ENCODE results near the gene WDR64. TPM values are rescaled to one million over a fixed set of nuclear protein-coding genes. Genes with fewer than 3 reads are reported as not detected.
A peak's percentile ranks its signal among the peaks of the same experiment; 100 is the strongest.

The WDR64 gene
- total and polyA plus RNA-seq, 2 of the 13 experiments (the other 11 are each of a cell fraction or from before 2014, with no cell fraction given), result not detected

GRCh38 chr1:241640149-241640866, 11.8 kb upstream of the WDR64 start, which contains the start of the genes CHML and OPN3 (continued):
- TF ChIP-seq RXRA (CRISPR knock-in tag; IDR thresholded peaks at IDR 0.05), result peak; percentile 41; the same call in 1 of the 2 replicates
- TF ChIP-seq ZNF670 (CRISPR knock-in tag; IDR thresholded peaks at IDR 0.05; ENCODE audit: borderline replicate concordance), result peak; percentile 61; the same call in 1 of the 2 replicates
- peak; percentile 61 for TF ChIP-seq TAF1 (CRISPR knock-in tag; IDR thresholded peaks at IDR 0.05)
- no peak for TF ChIP-seq POLR2AphosphoS2 (IDR thresholded peaks at IDR 0.05; ENCODE audit: low read depth, low read length)
- TF ChIP-seq ZNF362 (CRISPR knock-in tag; IDR thresholded peaks at IDR 0.05; ENCODE audit: borderline replicate concordance), result no peak
- TF ChIP-seq ZNF503 (CRISPR knock-in tag; IDR thresholded peaks at IDR 0.05), result peak; percentile 68; the same call in 1 of the 2 replicates
- TF ChIP-seq TGIF2 (CRISPR knock-in tag; IDR thresholded peaks at IDR 0.05), result no peak
- TF ChIP-seq SRSF1 (optimal IDR thresholded peaks at IDR 0.05; ENCODE audit: low read depth, low read length), result no peak
- peak; percentile 90 for TF ChIP-seq ZNF687 (CRISPR knock-in tag; IDR thresholded peaks at IDR 0.05)
- TF ChIP-seq, protein P1, sequence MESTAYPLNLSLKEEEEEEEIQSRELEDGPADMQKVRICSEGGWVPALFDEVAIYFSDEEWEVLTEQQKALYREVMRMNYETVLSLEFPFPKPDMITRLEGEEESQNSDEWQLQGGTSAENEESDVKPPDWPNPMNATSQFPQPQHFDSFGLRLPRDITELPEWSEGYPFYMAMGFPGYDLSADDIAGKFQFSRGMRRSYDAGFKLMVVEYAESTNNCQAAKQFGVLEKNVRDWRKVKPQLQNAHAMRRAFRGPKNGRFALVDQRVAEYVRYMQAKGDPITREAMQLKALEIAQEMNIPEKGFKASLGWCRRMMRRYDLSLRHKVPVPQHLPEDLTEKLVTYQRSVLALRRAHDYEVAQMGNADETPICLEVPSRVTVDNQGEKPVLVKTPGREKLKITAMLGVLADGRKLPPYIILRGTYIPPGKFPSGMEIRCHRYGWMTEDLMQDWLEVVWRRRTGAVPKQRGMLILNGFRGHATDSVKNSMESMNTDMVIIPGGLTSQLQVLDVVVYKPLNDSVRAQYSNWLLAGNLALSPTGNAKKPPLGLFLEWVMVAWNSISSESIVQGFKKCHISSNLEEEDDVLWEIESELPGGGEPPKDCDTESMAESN (CRISPR knock-in tag; conservative IDR thresholded peaks at IDR 0.05), result peak; percentile 54; the same call in 1 of the 2 replicates
- no peak for TF ChIP-seq GTF3A (CRISPR knock-in tag; conservative IDR thresholded peaks at IDR 0.05)
- TF ChIP-seq ZNF224 (CRISPR knock-in tag; IDR thresholded peaks at IDR 0.05), result no peak
- TF ChIP-seq ZNF142 (CRISPR knock-in tag; IDR thresholded peaks at IDR 0.05), result peak; percentile 48; the same call in 1 of the 2 replicates
